Liver (tissue), 3 donors: ENCODE data around the gene FGF1.

ENCODE experiments used
- EGR1 ChIP-seq, 2 donors: IDR thresholded peaks; 2 replicates each; pipeline ENCODE4 v1.6.1; 2016 to 2018; ENCODE audit warnings: antibody characterized with exemption in 2 of 2, low read depth in 2 of 2
- GABPA ChIP-seq, 2 donors: IDR thresholded peaks in 1 of 2; conservative IDR thresholded peaks in 1 of 2; 2 replicates each; pipeline ENCODE4 v1.6.1; 2016; ENCODE audit warnings: antibody characterized with exemption in 2 of 2, mild to moderate bottlenecking in 1 of 2, moderate library complexity in 1 of 2
- JUND ChIP-seq, 2 donors: IDR thresholded peaks; 2 replicates each; pipeline ENCODE4 v1.6.1; 2016; ENCODE audit warnings: antibody characterized with exemption in 2 of 2
- NR2F2 ChIP-seq: IDR thresholded peaks from 2 replicates; pipeline ENCODE4 v1.6.1; 2016; ENCODE audit warnings: antibody characterized with exemption
- RAD21 ChIP-seq, 2 donors: IDR thresholded peaks; 2 replicates each; pipeline ENCODE4 v1.6.1; 2016; ENCODE audit warnings: antibody characterized with exemption in 2 of 2, mild to moderate bottlenecking in 2 of 2
- RXRA ChIP-seq, 2 donors: IDR thresholded peaks; 2 replicates each; pipeline ENCODE4 v1.6.1; 2017 to 2018; ENCODE audit warnings: antibody characterized with exemption in 2 of 2, mild to moderate bottlenecking in 1 of 2
- SP1 ChIP-seq: IDR thresholded peaks from 2 replicates; pipeline ENCODE4 v1.6.1; 2018; ENCODE audit warnings: antibody characterized with exemption, mild to moderate bottlenecking
- TAF1 ChIP-seq: conservative IDR thresholded peaks from 2 replicates; pipeline ENCODE4 v1.6.1; 2016; ENCODE audit warnings: antibody characterized with exemption, mild to moderate bottlenecking
- YY1 ChIP-seq: IDR thresholded peaks from 2 replicates; pipeline ENCODE4 v1.6.1; 2016; ENCODE audit warnings: antibody characterized with exemption, mild to moderate bottlenecking
- TF ChIP-seq, protein P1 (sequence below): fragments of 150-350 bp; IDR thresholded peaks from 2 replicates; pipeline ENCODE4 v1.5.1; 2017; ENCODE audit warnings: improper control_type of control experiment, low read depth, low read length; ENCODE audit not compliant: missing input control
- TF ChIP-seq, protein P2 (sequence below): IDR thresholded peaks from 2 replicates; pipeline ENCODE4 v1.6.1; 2016; ENCODE audit warnings: antibody characterized with exemption
- TF ChIP-seq, protein P3 (sequence below): IDR thresholded peaks from 2 replicates; pipeline ENCODE4 v1.6.1; 2016; ENCODE audit warnings: antibody characterized with exemption, mild to moderate bottlenecking
- donor health status: healthy.
- donor health status: healthy.

DNA sequence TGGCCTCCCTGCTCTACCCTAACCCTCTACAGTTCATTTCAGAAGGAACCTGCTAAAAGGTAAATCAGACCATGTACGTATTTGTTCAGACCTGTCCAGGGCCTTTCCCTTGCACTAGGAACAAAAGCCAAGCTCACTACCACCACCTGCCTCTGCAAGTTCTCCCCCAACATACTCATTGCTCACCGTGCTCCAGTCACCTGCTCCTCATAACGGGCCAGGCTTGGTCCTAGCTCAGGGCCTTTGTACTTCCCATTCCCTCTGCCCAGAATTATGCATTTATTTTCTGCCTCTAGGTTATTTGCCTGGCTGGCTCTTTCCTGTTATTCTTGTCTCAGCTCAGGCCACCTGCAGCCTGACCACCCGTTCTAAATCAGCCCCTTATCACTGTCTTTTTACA is 4.8 kb upstream of the FGF1 start:
- TF ChIP-seq EGR1 (IDR thresholded peaks at IDR 0.05; ENCODE audit: low read depth in 2 of 2) = no peak
- TF ChIP-seq, protein P1, sequence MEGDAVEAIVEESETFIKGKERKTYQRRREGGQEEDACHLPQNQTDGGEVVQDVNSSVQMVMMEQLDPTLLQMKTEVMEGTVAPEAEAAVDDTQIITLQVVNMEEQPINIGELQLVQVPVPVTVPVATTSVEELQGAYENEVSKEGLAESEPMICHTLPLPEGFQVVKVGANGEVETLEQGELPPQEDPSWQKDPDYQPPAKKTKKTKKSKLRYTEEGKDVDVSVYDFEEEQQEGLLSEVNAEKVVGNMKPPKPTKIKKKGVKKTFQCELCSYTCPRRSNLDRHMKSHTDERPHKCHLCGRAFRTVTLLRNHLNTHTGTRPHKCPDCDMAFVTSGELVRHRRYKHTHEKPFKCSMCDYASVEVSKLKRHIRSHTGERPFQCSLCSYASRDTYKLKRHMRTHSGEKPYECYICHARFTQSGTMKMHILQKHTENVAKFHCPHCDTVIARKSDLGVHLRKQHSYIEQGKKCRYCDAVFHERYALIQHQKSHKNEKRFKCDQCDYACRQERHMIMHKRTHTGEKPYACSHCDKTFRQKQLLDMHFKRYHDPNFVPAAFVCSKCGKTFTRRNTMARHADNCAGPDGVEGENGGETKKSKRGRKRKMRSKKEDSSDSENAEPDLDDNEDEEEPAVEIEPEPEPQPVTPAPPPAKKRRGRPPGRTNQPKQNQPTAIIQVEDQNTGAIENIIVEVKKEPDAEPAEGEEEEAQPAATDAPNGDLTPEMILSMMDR = no peak
- TF ChIP-seq, protein P2, sequence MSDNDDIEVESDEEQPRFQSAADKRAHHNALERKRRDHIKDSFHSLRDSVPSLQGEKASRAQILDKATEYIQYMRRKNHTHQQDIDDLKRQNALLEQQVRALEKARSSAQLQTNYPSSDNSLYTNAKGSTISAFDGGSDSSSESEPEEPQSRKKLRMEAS = no peak
- no peak for TF ChIP-seq JUND (IDR thresholded peaks at IDR 0.05)
- no peak for TF ChIP-seq TAF1
- no peak for TF ChIP-seq RXRA (IDR thresholded peaks at IDR 0.05)
- TF ChIP-seq SP1 = no peak
- TF ChIP-seq RAD21 (IDR thresholded peaks at IDR 0.05) = no peak
- TF ChIP-seq, protein P3, sequence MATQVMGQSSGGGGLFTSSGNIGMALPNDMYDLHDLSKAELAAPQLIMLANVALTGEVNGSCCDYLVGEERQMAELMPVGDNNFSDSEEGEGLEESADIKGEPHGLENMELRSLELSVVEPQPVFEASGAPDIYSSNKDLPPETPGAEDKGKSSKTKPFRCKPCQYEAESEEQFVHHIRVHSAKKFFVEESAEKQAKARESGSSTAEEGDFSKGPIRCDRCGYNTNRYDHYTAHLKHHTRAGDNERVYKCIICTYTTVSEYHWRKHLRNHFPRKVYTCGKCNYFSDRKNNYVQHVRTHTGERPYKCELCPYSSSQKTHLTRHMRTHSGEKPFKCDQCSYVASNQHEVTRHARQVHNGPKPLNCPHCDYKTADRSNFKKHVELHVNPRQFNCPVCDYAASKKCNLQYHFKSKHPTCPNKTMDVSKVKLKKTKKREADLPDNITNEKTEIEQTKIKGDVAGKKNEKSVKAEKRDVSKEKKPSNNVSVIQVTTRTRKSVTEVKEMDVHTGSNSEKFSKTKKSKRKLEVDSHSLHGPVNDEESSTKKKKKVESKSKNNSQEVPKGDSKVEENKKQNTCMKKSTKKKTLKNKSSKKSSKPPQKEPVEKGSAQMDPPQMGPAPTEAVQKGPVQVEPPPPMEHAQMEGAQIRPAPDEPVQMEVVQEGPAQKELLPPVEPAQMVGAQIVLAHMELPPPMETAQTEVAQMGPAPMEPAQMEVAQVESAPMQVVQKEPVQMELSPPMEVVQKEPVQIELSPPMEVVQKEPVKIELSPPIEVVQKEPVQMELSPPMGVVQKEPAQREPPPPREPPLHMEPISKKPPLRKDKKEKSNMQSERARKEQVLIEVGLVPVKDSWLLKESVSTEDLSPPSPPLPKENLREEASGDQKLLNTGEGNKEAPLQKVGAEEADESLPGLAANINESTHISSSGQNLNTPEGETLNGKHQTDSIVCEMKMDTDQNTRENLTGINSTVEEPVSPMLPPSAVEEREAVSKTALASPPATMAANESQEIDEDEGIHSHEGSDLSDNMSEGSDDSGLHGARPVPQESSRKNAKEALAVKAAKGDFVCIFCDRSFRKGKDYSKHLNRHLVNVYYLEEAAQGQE = no peak
- TF ChIP-seq GABPA (IDR thresholded peaks at IDR 0.05 in 1 of 2, conservative IDR thresholded peaks at IDR 0.05 in 1 of 2) = no peak
- no peak for TF ChIP-seq YY1
- no peak for TF ChIP-seq NR2F2
